MCF 10A (cell line): ENCODE measurements around the gene PLAAT5. TPM values are rescaled to one million over a fixed set of nuclear protein-coding genes. Genes with fewer than 3 reads are reported as not detected.

ENCODE experiments used
- BruUV-seq: library from RNA; stranded (reverse); fragments of 400-500 nt; replicated peaks from 2 replicates; lab custom pipeline; 2021; lab: Mats Ljungman, UMichigan
- CTCF ChIA-PET: fragments of 300-600 bp; sonication (Branson Sonifier 250); formaldehyde crosslinking; extraction: SDS; loops from one replicate; lab custom pipeline; 2021; ENCODE audit warnings: antibody characterized with exemption, inconsistent platforms; lab: Yijun Ruan, JAX
- POLR2A ChIA-PET: fragments of 300-600, 350-650 bp; sonication (Branson Sonifier 250); formaldehyde crosslinking; extraction: SDS; loops from one replicate; lab custom pipeline; 2020; ENCODE audit warnings: antibody characterized with exemption, inconsistent platforms; lab: Yijun Ruan, JAX
- DNase-seq: peaks from one replicate; pipeline ENCODE4 v3.0.0-alpha.2; 2018; ENCODE audit not compliant: unreplicated experiment
- H3K27ac Mint-ChIP-seq: one replicate; pipeline ENCODE4 v1.8.0; 2022; ENCODE audit warnings: mild to moderate bottlenecking, low read depth, mixed read lengths; ENCODE audit not compliant: unreplicated experiment
- H3K27me3 Mint-ChIP-seq: one replicate; pipeline ENCODE4 v1.8.0; 2022; ENCODE audit warnings: mixed read lengths; ENCODE audit not compliant: insufficient read depth, unreplicated experiment
- H3K36me3 Mint-ChIP-seq: one replicate; pipeline ENCODE4 v1.8.0; 2022; ENCODE audit warnings: mild to moderate bottlenecking, moderate library complexity, mixed read lengths; ENCODE audit not compliant: insufficient read depth, unreplicated experiment
- H3K4me1 Mint-ChIP-seq: one replicate; pipeline ENCODE4 v1.8.0; 2022; ENCODE audit warnings: mixed read lengths; ENCODE audit not compliant: insufficient read depth, unreplicated experiment
- H3K4me3 Mint-ChIP-seq: one replicate; pipeline ENCODE4 v1.8.0; 2022; ENCODE audit warnings: mild to moderate bottlenecking, moderate library complexity, mixed read lengths; ENCODE audit not compliant: unreplicated experiment
- H3K9me3 Mint-ChIP-seq: one replicate; pipeline ENCODE4 v1.8.0; 2022; ENCODE audit warnings: mixed read lengths; ENCODE audit not compliant: unreplicated experiment
- intact Hi-C: fragments of 100-400 bp; cut with micrococcal nuclease; formaldehyde crosslinking; loops from 2 replicates; pipeline ENCODE4 v1.14.1; 2022
- total RNA-seq: library from RNA; stranded (reverse); gene quantifications from 2 replicates; pipeline ENCODE4 v1.2.3, GENCODE V29; 2022
- TF ChIP-seq, protein P1 (sequence below): fragments of 200-600 bp; IDR thresholded peaks from one replicate; pipeline ENCODE4 v1.8.0; 2022; ENCODE audit warnings: antibody characterized with exemption, mild to moderate bottlenecking; ENCODE audit not compliant: unreplicated experiment

The PLAAT5 gene
- total RNA-seq, 1 experiment from 2014 or later: not detected

DNA sequence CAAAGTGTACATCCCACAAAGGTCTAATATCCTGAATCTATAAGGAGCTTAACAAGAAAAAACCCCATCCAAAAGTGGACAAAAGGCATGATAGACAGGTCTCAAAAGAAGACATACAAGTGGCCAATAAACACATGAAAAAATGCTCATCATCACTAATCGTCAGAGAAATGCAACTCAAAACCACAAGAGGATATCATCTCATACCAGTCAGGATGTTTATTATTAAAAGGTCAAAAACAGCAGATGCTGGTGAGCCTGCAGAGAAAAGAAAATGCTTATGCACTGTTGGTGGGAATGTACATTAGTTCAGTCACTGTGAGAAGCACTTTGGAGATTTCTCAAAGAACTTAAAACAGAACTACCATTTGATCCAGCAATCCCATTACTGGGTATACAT is 27.6 kb upstream of the PLAAT5 start:
- Mint-ChIP-seq H3K27ac (no peak overlapping the region), H3K9me3 (peaks cover 6% of the 10 kb centered on the region), H3K36me3 (no peaks in the 10 kb centered on the region), H3K27me3 (no peaks in the 10 kb centered on the region), H3K4me1 (no peaks in the 10 kb centered on the region), H3K4me3 (no peak overlapping the region)
- no TSS peak for BruUV-seq
- ChIA-PET CTCF (interaction anchor here (0.9 kb wide), 1 partner anchor 36 kb away, joined by 3 read pairs; no protein-coding TSS in a partner anchor), POLR2A (no interaction called here)
- TF ChIP-seq, protein P1, sequence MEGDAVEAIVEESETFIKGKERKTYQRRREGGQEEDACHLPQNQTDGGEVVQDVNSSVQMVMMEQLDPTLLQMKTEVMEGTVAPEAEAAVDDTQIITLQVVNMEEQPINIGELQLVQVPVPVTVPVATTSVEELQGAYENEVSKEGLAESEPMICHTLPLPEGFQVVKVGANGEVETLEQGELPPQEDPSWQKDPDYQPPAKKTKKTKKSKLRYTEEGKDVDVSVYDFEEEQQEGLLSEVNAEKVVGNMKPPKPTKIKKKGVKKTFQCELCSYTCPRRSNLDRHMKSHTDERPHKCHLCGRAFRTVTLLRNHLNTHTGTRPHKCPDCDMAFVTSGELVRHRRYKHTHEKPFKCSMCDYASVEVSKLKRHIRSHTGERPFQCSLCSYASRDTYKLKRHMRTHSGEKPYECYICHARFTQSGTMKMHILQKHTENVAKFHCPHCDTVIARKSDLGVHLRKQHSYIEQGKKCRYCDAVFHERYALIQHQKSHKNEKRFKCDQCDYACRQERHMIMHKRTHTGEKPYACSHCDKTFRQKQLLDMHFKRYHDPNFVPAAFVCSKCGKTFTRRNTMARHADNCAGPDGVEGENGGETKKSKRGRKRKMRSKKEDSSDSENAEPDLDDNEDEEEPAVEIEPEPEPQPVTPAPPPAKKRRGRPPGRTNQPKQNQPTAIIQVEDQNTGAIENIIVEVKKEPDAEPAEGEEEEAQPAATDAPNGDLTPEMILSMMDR: no peak
- no peak for DNase-seq
- intact Hi-C loops: no loop called here

GRCh38 chr11:63517156-63517555 is 26.2 kb upstream of the PLAAT5 start:
- no peak for DNase-seq
- TF ChIP-seq, protein P1: no peak

DNA sequence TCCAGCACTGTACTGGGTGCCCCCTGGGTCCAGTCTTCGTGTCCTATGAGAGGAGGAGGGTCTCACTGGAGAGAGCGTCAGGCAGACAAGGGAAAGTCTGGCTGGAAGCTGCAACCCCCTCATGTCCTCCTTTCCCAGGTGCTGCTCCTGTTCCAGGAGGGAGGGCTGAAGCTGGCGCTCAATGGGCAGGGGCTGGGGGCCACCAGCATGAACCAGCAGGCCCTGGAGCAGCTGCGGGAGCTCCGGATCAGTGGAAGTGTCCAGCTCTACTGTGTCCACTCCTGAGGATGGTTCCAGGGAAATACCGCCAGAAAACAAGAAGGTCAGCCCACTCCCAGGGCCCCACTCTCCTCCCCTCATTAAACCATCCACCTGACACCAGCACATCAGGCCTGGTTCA is 25.1 kb upstream of the PLAAT5 start:
- intact Hi-C loops: no loop called here
- TF ChIP-seq, protein P1: no peak
- no peak overlapping the region for H3K4me3 Mint-ChIP-seq
- H3K27me3 Mint-ChIP-seq: no peaks in the 10 kb centered on the region
- no TSS peak for BruUV-seq
- ChIA-PET POLR2A (interaction anchor here (0.5 kb wide), 1 partner anchor 1469 kb away, joined by 3 read pairs; no protein-coding TSS in a partner anchor), CTCF (interaction anchor here (0.9 kb wide), 1 partner anchor 21 kb away, joined by 3 read pairs; no protein-coding TSS in a partner anchor)
- no peaks in the 10 kb centered on the region for H3K9me3 Mint-ChIP-seq
- no peaks in the 10 kb centered on the region for H3K36me3 Mint-ChIP-seq
- no peak overlapping the region for H3K27ac Mint-ChIP-seq
- no peaks in the 10 kb centered on the region for H3K4me1 Mint-ChIP-seq
- no peak for DNase-seq

More at GRCh38 chr11:63517156-63517555, 26.2 kb upstream of the PLAAT5 start:
- no peak overlapping the region for H3K27ac Mint-ChIP-seq
- no peaks in the 10 kb centered on the region for H3K9me3 Mint-ChIP-seq
- no TSS peak for BruUV-seq
- ChIA-PET CTCF (interaction anchor here (0.6 kb wide), 1 partner anchor 843 kb away, joined by 3 read pairs; no protein-coding TSS in a partner anchor), POLR2A (no interaction called here)
- no peaks in the 10 kb centered on the region for H3K4me1 Mint-ChIP-seq
- intact Hi-C loops: no loop called here
- no peak overlapping the region for H3K4me3 Mint-ChIP-seq
- H3K27me3 Mint-ChIP-seq: no peaks in the 10 kb centered on the region
- no peaks in the 10 kb centered on the region for H3K36me3 Mint-ChIP-seq

GRCh38 chr11:63512816-63513215 is 21.8 kb upstream of the PLAAT5 start:
- Mint-ChIP-seq H3K27ac (no peak overlapping the region), H3K27me3 (no peaks in the 10 kb centered on the region), H3K9me3 (no peaks in the 10 kb centered on the region), H3K4me1 (no peaks in the 10 kb centered on the region), H3K36me3 (no peaks in the 10 kb centered on the region), H3K4me3 (no peak overlapping the region)
- POLR2A ChIA-PET: no interaction called here
- DNase-seq: no peak
- TF ChIP-seq, protein P1: no peak
- BruUV-seq: no TSS peak
- CTCF ChIA-PET: no interaction called here
- intact Hi-C loops: no loop called here
